Ishikawa (cell line): ENCODE data around the gene SLC41A2.

Source experiments
- CEBPB ChIP-seq: IDR thresholded peaks from 2 replicates; pipeline ENCODE4 v1.6.1; 2012
- CREB1 ChIP-seq: IDR thresholded peaks from 2 replicates; pipeline ENCODE4 v1.6.1; 2012; ENCODE audit warnings: low read depth
- EGR1 ChIP-seq: IDR thresholded peaks from 2 replicates; pipeline ENCODE4 v1.6.1; 2012
- EP300 ChIP-seq: IDR thresholded peaks from 2 replicates; pipeline ENCODE4 v1.6.1; 2012; ENCODE audit warnings: borderline replicate concordance
- FOXM1 ChIP-seq: IDR thresholded peaks from 2 replicates; pipeline ENCODE4 v1.6.1; 2012; ENCODE audit warnings: low read depth, borderline replicate concordance
- NFIC ChIP-seq: IDR thresholded peaks from 2 replicates; pipeline ENCODE4 v1.6.1; 2012
- RAD21 ChIP-seq: IDR thresholded peaks from 2 replicates; pipeline ENCODE4 v1.6.1; 2012; ENCODE audit warnings: low read depth
- TAF1 ChIP-seq: IDR thresholded peaks from 2 replicates; pipeline ENCODE4 v1.6.1; 2012; ENCODE audit warnings: low read depth, mild to moderate bottlenecking
- TCF12 ChIP-seq: IDR thresholded peaks from 2 replicates; pipeline ENCODE4 v1.6.1; 2012; ENCODE audit warnings: low read depth
- TEAD4 ChIP-seq: IDR thresholded peaks from 2 replicates; pipeline ENCODE4 v1.6.1; 2012
- YY1 ChIP-seq: IDR thresholded peaks from 2 replicates; pipeline ENCODE4 v1.6.1; 2012; ENCODE audit warnings: low read depth
- ZBTB7A ChIP-seq: IDR thresholded peaks from 2 replicates; pipeline ENCODE4 v1.6.1; 2012; ENCODE audit warnings: low read depth
- TF ChIP-seq, protein P1 (sequence below): IDR thresholded peaks from 2 replicates; pipeline ENCODE4 v1.6.1; 2012; ENCODE audit warnings: low read depth, mild to moderate bottlenecking
- TF ChIP-seq, protein P2 (sequence below): IDR thresholded peaks from 2 replicates; pipeline ENCODE4 v1.6.1; 2012
- TF ChIP-seq, protein P3 (sequence below): IDR thresholded peaks from 2 replicates; pipeline ENCODE4 v1.6.1; 2012

SLC41A2 gene

DNA sequence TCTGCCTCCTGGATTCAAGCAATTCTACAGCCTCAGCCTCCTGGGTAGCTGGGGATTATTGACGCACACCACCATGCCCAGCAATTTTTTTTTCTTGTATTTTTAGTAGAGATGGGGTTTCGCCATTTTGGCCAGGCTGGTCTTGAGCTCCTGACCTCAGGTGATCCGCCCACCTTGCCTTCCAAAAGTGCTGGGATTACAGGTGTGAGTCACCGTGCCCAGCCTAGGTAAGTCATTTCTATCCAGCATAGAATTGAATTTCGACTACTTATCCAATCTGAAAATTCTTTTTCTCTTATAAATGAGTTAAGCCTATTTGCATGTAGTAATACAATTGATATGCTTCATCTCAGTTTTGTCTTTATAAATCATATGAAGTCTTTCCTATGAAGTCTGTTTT is 15.2 kb upstream of the SLC41A2 start:
- no peak for TF ChIP-seq RAD21
- TF ChIP-seq, protein P1, sequence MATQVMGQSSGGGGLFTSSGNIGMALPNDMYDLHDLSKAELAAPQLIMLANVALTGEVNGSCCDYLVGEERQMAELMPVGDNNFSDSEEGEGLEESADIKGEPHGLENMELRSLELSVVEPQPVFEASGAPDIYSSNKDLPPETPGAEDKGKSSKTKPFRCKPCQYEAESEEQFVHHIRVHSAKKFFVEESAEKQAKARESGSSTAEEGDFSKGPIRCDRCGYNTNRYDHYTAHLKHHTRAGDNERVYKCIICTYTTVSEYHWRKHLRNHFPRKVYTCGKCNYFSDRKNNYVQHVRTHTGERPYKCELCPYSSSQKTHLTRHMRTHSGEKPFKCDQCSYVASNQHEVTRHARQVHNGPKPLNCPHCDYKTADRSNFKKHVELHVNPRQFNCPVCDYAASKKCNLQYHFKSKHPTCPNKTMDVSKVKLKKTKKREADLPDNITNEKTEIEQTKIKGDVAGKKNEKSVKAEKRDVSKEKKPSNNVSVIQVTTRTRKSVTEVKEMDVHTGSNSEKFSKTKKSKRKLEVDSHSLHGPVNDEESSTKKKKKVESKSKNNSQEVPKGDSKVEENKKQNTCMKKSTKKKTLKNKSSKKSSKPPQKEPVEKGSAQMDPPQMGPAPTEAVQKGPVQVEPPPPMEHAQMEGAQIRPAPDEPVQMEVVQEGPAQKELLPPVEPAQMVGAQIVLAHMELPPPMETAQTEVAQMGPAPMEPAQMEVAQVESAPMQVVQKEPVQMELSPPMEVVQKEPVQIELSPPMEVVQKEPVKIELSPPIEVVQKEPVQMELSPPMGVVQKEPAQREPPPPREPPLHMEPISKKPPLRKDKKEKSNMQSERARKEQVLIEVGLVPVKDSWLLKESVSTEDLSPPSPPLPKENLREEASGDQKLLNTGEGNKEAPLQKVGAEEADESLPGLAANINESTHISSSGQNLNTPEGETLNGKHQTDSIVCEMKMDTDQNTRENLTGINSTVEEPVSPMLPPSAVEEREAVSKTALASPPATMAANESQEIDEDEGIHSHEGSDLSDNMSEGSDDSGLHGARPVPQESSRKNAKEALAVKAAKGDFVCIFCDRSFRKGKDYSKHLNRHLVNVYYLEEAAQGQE = no peak
- TF ChIP-seq TEAD4 = no peak
- TF ChIP-seq FOXM1 = no peak
- no peak for TF ChIP-seq ZBTB7A
- TF ChIP-seq TCF12 = no peak
- TF ChIP-seq, protein P2, sequence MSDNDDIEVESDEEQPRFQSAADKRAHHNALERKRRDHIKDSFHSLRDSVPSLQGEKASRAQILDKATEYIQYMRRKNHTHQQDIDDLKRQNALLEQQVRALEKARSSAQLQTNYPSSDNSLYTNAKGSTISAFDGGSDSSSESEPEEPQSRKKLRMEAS = no peak
- no peak for TF ChIP-seq CREB1
- no peak for TF ChIP-seq EP300
- TF ChIP-seq CEBPB = no peak
- TF ChIP-seq EGR1 = no peak
- TF ChIP-seq YY1 = no peak
- TF ChIP-seq, protein P3, sequence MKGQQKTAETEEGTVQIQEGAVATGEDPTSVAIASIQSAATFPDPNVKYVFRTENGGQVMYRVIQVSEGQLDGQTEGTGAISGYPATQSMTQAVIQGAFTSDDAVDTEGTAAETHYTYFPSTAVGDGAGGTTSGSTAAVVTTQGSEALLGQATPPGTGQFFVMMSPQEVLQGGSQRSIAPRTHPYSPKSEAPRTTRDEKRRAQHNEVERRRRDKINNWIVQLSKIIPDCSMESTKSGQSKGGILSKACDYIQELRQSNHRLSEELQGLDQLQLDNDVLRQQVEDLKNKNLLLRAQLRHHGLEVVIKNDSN = no peak
- no peak for TF ChIP-seq NFIC
- no peak for TF ChIP-seq TAF1

DNA sequence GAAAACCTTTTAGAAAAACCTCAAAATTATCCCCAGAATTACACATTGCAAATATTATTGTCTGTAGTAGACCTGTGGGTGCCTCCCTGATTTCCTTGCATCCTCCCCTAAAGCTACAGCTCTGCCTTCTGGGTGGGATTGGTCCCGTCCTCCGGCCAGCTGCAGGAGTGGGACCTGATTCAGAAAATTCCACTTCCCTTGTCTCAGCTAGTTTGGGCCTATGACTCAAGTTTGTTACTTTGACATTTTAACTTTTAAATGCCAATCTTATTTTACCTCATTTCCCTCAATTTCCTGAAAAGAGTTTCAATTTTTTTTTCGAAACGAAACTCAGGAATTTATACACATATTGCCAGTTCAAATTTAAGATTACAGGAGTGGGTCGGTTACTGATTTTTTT is 13.2 kb upstream of the SLC41A2 start:
- TF ChIP-seq CREB1 (no peak), TAF1 (no peak), YY1 (no peak), ZBTB7A (no peak), EP300 (no peak), FOXM1 (no peak), TCF12 (no peak), NFIC (no peak), TEAD4 (no peak), CEBPB (no peak), EGR1 (no peak), RAD21 (no peak)
- TF ChIP-seq, protein P2 = no peak
- TF ChIP-seq, protein P3 = no peak

DNA sequence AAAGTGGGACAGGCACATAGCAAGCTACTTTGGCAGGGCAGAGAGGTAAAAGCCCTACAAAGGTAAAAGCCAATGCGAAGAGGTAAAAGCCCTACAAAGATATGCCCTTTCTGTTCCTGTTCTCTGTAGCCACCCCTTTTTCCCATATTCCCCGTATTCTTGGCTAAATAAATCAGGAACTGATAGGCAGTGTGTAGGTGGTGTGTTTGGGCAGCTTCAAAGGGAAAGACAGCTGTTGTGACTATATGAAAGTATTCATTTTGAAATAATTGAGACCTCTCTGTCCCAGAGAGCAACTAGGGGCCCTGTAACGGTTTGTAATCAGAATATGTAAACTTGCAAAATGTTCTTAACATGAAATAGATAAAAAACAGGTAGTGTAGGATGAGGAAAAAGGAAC is 11.3 kb upstream of the SLC41A2 start:
- TF ChIP-seq RAD21 (no peak), EGR1 (no peak), EP300 (no peak), TEAD4 (no peak), FOXM1 (no peak), CREB1 (no peak)
- TF ChIP-seq, protein P1 = no peak
- TF ChIP-seq, protein P2 = no peak

DNA sequence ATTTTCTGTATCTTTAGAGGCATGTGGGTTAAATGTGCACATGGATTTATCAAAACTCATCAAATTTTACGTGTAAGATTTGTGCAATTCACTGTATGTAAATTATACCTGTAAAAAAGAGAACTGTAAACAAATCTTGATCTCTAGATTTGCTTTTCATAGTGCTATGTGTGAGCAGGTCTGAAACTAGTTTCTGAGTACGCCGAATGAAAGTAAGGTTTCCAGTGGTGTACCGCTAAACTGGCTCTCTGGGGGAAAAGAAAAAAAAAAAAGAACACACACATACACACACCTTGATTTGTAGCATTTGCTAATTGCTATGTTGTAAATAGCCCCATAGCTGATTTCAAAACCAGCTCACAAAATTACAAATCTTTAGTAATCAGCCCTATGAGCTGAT is 8.6 kb upstream of the SLC41A2 start:
- TF ChIP-seq CREB1 (no peak), NFIC (no peak), TAF1 (no peak), ZBTB7A (no peak), YY1 (no peak), CEBPB (no peak), RAD21 (no peak)
- TF ChIP-seq, protein P1 = no peak
- TF ChIP-seq, protein P3 = no peak
